Liver (tissue), 9 donors: Measurements from ENCODE around the gene CRISPLD2. TPM values are rescaled to one million over a fixed set of nuclear protein-coding genes. Genes with fewer than 3 reads are reported as not detected.

Experiments
- DNase-seq: peaks from one replicate; pipeline ENCODE4 v3.0.0-alpha.2; 2017; ENCODE audit warnings: low spot score
- H3K27ac ChIP-seq, 2 donors: one replicate each; pipeline ENCODE4 v1.7.0; 2013; ENCODE audit warnings: inconsistent platforms in 2 of 2, low read length in 2 of 2, control low read depth in 1 of 2, low read depth in 1 of 2, mild to moderate bottlenecking in 1 of 2
- H3K27me3 ChIP-seq, 4 donors: one replicate each; pipeline versions ENCODE4 v1.6.1 to v1.7.0; 2013; ENCODE audit warnings: low read length in 3 of 4, inconsistent platforms in 1 of 4, mild to moderate bottlenecking in 1 of 4, moderate library complexity in 1 of 4; ENCODE audit not compliant: control insufficient read depth in 4 of 4, insufficient read depth in 4 of 4
- H3K36me3 ChIP-seq, 4 donors: one replicate each; pipeline versions ENCODE4 v1.6.1 to v1.7.0; 2013; ENCODE audit warnings: low read length in 3 of 4, mild to moderate bottlenecking in 3 of 4, low read depth in 1 of 4, moderate library complexity in 1 of 4; ENCODE audit not compliant: control insufficient read depth in 4 of 4, insufficient read depth in 3 of 4
- H3K4me1 ChIP-seq, 4 donors: one replicate each; pipeline versions ENCODE4 v1.6.1 to v1.7.0; 2013; ENCODE audit warnings: low read length in 3 of 4, mild to moderate bottlenecking in 3 of 4, moderate library complexity in 1 of 4; ENCODE audit not compliant: control insufficient read depth in 4 of 4, insufficient read depth in 4 of 4
- H3K4me3 ChIP-seq, 3 donors: one replicate each; pipeline versions ENCODE4 v1.6.1 to v1.7.0; 2013; ENCODE audit warnings: low read length in 3 of 3, control low read depth in 1 of 3, low read depth in 1 of 3, mild to moderate bottlenecking in 1 of 3
- H3K9ac ChIP-seq, 2 donors: one replicate each; pipeline ENCODE4 v1.7.0; 2013; ENCODE audit warnings: low read length in 2 of 2, mild to moderate bottlenecking in 2 of 2, moderate library complexity in 2 of 2, control low read depth in 1 of 2, low read depth in 1 of 2
- H3K9me3 ChIP-seq, 4 donors: one replicate each; pipeline versions ENCODE4 v1.6.1 to v1.7.0; 2013; ENCODE audit warnings: low read length in 3 of 4; ENCODE audit not compliant: control insufficient read depth in 4 of 4
- EGR1 ChIP-seq, 2 donors: IDR thresholded peaks; 2 replicates each; pipeline ENCODE4 v1.6.1; 2016 to 2018; ENCODE audit warnings: antibody characterized with exemption in 2 of 2, low read depth in 2 of 2
- FOXA1 ChIP-seq: IDR thresholded peaks from 2 replicates; pipeline ENCODE4 v1.6.1; 2016; ENCODE audit warnings: antibody characterized with exemption
- FOXA2 ChIP-seq: IDR thresholded peaks from 2 replicates; pipeline ENCODE4 v1.6.1; 2016; ENCODE audit warnings: antibody characterized with exemption
- GABPA ChIP-seq, 2 donors: IDR thresholded peaks in 1 of 2; conservative IDR thresholded peaks in 1 of 2; 2 replicates each; pipeline ENCODE4 v1.6.1; 2016; ENCODE audit warnings: antibody characterized with exemption in 2 of 2, mild to moderate bottlenecking in 1 of 2, moderate library complexity in 1 of 2
- HNF4A ChIP-seq, 2 donors: conservative IDR thresholded peaks; 2 replicates each; pipeline ENCODE4 v1.6.1; 2016; ENCODE audit warnings: antibody characterized with exemption in 2 of 2, mild to moderate bottlenecking in 2 of 2
- HNF4G ChIP-seq: IDR thresholded peaks from 2 replicates; pipeline ENCODE4 v1.6.1; 2016; ENCODE audit warnings: antibody characterized with exemption
- JUND ChIP-seq, 2 donors: IDR thresholded peaks; 2 replicates each; pipeline ENCODE4 v1.6.1; 2016; ENCODE audit warnings: antibody characterized with exemption in 2 of 2
- MAX ChIP-seq: IDR thresholded peaks from 2 replicates; pipeline ENCODE4 v1.6.1; 2016; ENCODE audit warnings: antibody characterized with exemption
- NR2F2 ChIP-seq: IDR thresholded peaks from 2 replicates; pipeline ENCODE4 v1.6.1; 2016; ENCODE audit warnings: antibody characterized with exemption
- RAD21 ChIP-seq, 2 donors: IDR thresholded peaks; 2 replicates each; pipeline ENCODE4 v1.6.1; 2016; ENCODE audit warnings: antibody characterized with exemption in 2 of 2, mild to moderate bottlenecking in 2 of 2
- REST ChIP-seq: IDR thresholded peaks from 2 replicates; pipeline ENCODE4 v1.6.1; 2016; ENCODE audit warnings: antibody characterized with exemption, mild to moderate bottlenecking
- RXRA ChIP-seq, 2 donors: IDR thresholded peaks; 2 replicates each; pipeline ENCODE4 v1.6.1; 2017 to 2018; ENCODE audit warnings: antibody characterized with exemption in 2 of 2, mild to moderate bottlenecking in 1 of 2
- SP1 ChIP-seq: IDR thresholded peaks from 2 replicates; pipeline ENCODE4 v1.6.1; 2018; ENCODE audit warnings: antibody characterized with exemption, mild to moderate bottlenecking
- TAF1 ChIP-seq: conservative IDR thresholded peaks from 2 replicates; pipeline ENCODE4 v1.6.1; 2016; ENCODE audit warnings: antibody characterized with exemption, mild to moderate bottlenecking
- YY1 ChIP-seq: IDR thresholded peaks from 2 replicates; pipeline ENCODE4 v1.6.1; 2016; ENCODE audit warnings: antibody characterized with exemption, mild to moderate bottlenecking
- WGBS: extraction: QIAGEN DNeasy Blood & Tissue Kit; methylation state at CpG from one replicate; pipeline ENCODE4 v1.1.7; 2013; 5-methylcytosine and 5-hydroxymethylcytosine counted together
- polyA plus RNA-seq, 2 donors: library from polyadenylated mRNA; stranded (reverse) in 1 of 2; unstranded in 1 of 2; fragments of 200-250 nt in 1 of 2; fragments of >200 nt in 1 of 2; fragmentation: Nextera tagmentation in 1 of 2; extraction: Ambion mirVana in 1 of 2; gene quantifications; one replicate each; pipeline versions ENCODE4 v1.2.1 to v1.2.3, GENCODE V29; 2013 to 2015
- total RNA-seq, 2 donors: library from RNA; depleted of rRNA; stranded (reverse); fragments of >200 nt; gene quantifications; one replicate each; pipeline ENCODE4 v1.2.3, GENCODE V29; 2014
- TF ChIP-seq, protein P1 (sequence below): IDR thresholded peaks from 2 replicates; pipeline ENCODE4 v1.6.1; 2016; ENCODE audit warnings: antibody characterized with exemption
- TF ChIP-seq, protein P2 (sequence below): IDR thresholded peaks from 2 replicates; pipeline ENCODE4 v1.6.1; 2016; ENCODE audit warnings: antibody characterized with exemption
- TF ChIP-seq, protein P3 (sequence below): fragments of 150-350 bp; IDR thresholded peaks from 2 replicates; pipeline ENCODE4 v1.5.1; 2017; ENCODE audit warnings: improper control_type of control experiment, low read depth, low read length; ENCODE audit not compliant: missing input control
- donor health status: healthy.
- donor health status: healthy.
- donor health status: healthy.
- donor health status: healthy.
- donor health status: healthy.

The CRISPLD2 gene
- total and polyA plus RNA-seq, 4 donors = 2.6 to 14.8 (median 4.1) TPM

GRCh38 chr16:84803146-84803545 is 16.6 kb upstream of the CRISPLD2 start:
- no peak overlapping the region for H3K9ac ChIP-seq
- 84% methylated on average over 9 of the region's 9 CpGs for WGBS
- no peak overlapping the region for H3K4me3 ChIP-seq
- no peaks in the 10 kb centered on the region for H3K36me3 ChIP-seq
- no peak for TF ChIP-seq HNF4A (conservative IDR thresholded peaks at IDR 0.05)
- H3K27ac ChIP-seq = no peak overlapping the region
- no peak for DNase-seq
- no peaks in the 10 kb centered on the region for H3K27me3 ChIP-seq
- no peaks in the 10 kb centered on the region for H3K4me1 ChIP-seq
- no peaks in the 10 kb centered on the region for H3K9me3 ChIP-seq

DNA sequence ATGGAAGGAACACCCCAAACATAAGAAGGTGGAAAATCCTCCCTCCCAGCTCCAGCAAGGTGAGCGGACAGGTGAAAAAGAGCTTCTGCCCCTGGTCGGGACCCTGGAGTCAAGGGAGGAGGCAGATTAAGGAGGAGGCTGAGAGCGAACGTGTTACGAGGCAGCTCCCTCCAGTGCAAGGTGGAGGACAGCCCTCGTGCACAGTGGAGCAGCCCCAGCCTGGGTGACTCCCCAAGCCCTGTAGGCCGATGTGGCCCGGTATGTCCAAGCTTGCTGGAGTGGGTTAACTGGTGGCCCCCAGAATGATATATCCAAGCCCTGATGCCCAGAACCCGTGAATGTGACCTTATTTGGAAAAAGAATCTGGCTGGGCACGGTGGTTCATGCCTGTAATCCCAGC is 15.5 kb upstream of the CRISPLD2 start:
- H3K4me3 ChIP-seq = no peak overlapping the region
- no peaks in the 10 kb centered on the region for H3K36me3 ChIP-seq
- DNase-seq = no peak
- no peaks in the 10 kb centered on the region for H3K9me3 ChIP-seq
- no peaks in the 10 kb centered on the region for H3K27me3 ChIP-seq
- TF ChIP-seq, protein P1, sequence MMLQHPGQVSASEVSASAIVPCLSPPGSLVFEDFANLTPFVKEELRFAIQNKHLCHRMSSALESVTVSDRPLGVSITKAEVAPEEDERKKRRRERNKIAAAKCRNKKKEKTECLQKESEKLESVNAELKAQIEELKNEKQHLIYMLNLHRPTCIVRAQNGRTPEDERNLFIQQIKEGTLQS = no peak
- TF ChIP-seq YY1 (no peak), RAD21 (IDR thresholded peaks at IDR 0.05) (no peak), TAF1 (no peak), RXRA (IDR thresholded peaks at IDR 0.05) (no peak), NR2F2 (no peak), EGR1 (IDR thresholded peaks at IDR 0.05; ENCODE audit: low read depth in 2 of 2) (no peak), REST (no peak), GABPA (IDR thresholded peaks at IDR 0.05 in 1 of 2, conservative IDR thresholded peaks at IDR 0.05 in 1 of 2) (no peak), HNF4A (conservative IDR thresholded peaks at IDR 0.05) (no peak), SP1 (no peak), MAX (no peak), HNF4G (no peak), FOXA2 (no peak), FOXA1 (no peak), JUND (IDR thresholded peaks at IDR 0.05) (no peak)
- TF ChIP-seq, protein P2, sequence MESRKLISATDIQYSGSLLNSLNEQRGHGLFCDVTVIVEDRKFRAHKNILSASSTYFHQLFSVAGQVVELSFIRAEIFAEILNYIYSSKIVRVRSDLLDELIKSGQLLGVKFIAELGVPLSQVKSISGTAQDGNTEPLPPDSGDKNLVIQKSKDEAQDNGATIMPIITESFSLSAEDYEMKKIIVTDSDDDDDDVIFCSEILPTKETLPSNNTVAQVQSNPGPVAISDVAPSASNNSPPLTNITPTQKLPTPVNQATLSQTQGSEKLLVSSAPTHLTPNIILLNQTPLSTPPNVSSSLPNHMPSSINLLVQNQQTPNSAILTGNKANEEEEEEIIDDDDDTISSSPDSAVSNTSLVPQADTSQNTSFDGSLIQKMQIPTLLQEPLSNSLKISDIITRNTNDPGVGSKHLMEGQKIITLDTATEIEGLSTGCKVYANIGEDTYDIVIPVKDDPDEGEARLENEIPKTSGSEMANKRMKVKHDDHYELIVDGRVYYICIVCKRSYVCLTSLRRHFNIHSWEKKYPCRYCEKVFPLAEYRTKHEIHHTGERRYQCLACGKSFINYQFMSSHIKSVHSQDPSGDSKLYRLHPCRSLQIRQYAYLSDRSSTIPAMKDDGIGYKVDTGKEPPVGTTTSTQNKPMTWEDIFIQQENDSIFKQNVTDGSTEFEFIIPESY = no peak
- TF ChIP-seq, protein P3, sequence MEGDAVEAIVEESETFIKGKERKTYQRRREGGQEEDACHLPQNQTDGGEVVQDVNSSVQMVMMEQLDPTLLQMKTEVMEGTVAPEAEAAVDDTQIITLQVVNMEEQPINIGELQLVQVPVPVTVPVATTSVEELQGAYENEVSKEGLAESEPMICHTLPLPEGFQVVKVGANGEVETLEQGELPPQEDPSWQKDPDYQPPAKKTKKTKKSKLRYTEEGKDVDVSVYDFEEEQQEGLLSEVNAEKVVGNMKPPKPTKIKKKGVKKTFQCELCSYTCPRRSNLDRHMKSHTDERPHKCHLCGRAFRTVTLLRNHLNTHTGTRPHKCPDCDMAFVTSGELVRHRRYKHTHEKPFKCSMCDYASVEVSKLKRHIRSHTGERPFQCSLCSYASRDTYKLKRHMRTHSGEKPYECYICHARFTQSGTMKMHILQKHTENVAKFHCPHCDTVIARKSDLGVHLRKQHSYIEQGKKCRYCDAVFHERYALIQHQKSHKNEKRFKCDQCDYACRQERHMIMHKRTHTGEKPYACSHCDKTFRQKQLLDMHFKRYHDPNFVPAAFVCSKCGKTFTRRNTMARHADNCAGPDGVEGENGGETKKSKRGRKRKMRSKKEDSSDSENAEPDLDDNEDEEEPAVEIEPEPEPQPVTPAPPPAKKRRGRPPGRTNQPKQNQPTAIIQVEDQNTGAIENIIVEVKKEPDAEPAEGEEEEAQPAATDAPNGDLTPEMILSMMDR = no peak
- no peaks in the 10 kb centered on the region for H3K4me1 ChIP-seq
- no peak overlapping the region for H3K27ac ChIP-seq
- 94% methylated on average over 10 of the region's 10 CpGs for WGBS
- H3K9ac ChIP-seq = no peak overlapping the region
